Stomach (tissue), 4 donors: ENCODE measurements around the gene ZFX.
"Not testable (repeated sequence)": the region's sequence is repeated elsewhere in the genome, so short reads cannot be mapped to it uniquely, and the experiment has no call there.

Experiments
- POLR2A ChIP-seq, 4 donors: fragments of 450-650 bp; IDR thresholded peaks; one replicate each; pipeline ENCODE4 v1.6.1; 2016; ENCODE audit warnings: antibody characterized with exemption in 4 of 4, control low read depth in 2 of 4, mild to moderate bottlenecking in 1 of 4, moderate library complexity in 1 of 4
- POLR2AphosphoS5 ChIP-seq, 3 donors: sonication (generic); formaldehyde crosslinking; IDR thresholded peaks; one replicate each; pipeline ENCODE4 v1.6.1; 2016; ENCODE audit warnings: antibody characterized with exemption in 3 of 3
- TF ChIP-seq, protein P1 (sequence below), 7 experiments: fragments of 450-650 bp in 4 of 7; fragments of 200-600 bp in 3 of 7; sonication (generic) in 3 of 7; IDR thresholded peaks; one replicate each; pipeline ENCODE4 v1.5.1; 2016 to 2019; ENCODE audit warnings: antibody characterized with exemption in 7 of 7, control low read depth in 2 of 7, mild to moderate bottlenecking in 1 of 7

DNA sequence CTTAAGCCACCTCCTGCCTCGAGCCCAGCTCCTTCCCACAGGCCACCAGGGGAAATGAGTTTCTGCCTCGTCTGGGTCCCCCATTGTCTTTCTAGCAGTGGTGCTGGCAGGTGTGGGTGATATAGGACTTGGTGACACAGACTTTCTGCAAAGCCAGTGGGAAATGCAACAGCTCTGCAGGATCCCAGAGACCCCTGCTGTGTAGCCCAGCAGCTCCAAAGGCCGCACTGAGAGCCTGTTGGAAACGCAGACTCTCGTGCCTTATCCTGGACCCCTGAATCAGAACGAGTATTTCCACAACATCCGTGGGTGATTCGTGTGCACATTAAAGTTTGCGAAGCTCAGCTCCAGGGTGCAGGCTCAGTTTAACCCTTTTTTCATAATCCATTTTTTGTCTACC is 13.8 kb upstream of the ZFX start:
- TF ChIP-seq POLR2A, POLR2AphosphoS5 (IDR thresholded peaks at IDR 0.05): not testable (repeated sequence)
- TF ChIP-seq, protein P1, sequence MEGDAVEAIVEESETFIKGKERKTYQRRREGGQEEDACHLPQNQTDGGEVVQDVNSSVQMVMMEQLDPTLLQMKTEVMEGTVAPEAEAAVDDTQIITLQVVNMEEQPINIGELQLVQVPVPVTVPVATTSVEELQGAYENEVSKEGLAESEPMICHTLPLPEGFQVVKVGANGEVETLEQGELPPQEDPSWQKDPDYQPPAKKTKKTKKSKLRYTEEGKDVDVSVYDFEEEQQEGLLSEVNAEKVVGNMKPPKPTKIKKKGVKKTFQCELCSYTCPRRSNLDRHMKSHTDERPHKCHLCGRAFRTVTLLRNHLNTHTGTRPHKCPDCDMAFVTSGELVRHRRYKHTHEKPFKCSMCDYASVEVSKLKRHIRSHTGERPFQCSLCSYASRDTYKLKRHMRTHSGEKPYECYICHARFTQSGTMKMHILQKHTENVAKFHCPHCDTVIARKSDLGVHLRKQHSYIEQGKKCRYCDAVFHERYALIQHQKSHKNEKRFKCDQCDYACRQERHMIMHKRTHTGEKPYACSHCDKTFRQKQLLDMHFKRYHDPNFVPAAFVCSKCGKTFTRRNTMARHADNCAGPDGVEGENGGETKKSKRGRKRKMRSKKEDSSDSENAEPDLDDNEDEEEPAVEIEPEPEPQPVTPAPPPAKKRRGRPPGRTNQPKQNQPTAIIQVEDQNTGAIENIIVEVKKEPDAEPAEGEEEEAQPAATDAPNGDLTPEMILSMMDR (IDR thresholded peaks at IDR 0.05), result not testable (repeated sequence)
